MV-4-11 (cell line): ENCODE measurements around the gene HMCN2.

Experiments
- DNase-seq: peaks from one replicate; lab custom pipeline; 2025; lab: John Stamatoyannopoulos, UW

The HMCN2 gene

DNA sequence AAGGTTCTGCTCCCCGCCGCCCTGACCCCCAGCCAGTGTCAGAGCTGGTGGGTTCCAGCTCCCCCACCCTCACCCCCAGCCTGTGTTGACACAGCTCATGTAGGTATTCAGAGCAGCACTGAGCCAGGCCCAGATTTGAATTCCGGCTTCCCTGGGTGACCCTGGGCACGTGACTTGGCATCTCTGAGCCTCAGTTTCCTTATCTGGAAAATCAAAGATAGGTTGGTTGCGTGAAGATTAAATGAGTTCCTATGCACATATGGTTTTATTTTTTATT is 42.0 kb downstream of the HMCN2 start:
- no peak for DNase-seq

DNA sequence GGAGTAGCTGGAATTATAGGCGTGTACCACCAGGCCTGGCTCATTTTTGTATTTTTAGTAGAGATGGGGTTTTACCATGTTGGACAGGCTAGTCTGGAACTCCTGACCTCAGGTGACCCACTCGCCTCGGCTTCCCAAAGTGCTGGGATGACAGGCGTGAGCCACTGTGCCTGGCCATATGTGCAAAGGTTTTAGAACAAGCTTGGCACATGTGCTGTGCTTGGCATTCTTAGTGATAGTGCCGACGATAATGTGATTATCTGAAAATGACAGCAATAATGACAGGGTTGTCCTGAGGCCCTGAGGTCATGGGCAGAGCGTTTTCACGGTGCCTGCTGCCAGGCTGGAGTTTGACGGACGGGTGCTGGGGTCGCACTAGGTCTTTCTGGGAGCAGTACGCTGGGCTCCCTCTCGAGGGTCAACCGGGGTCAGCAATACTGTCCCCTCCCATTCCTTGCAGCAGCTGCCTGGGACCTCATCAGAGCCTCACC is 42.6 kb downstream of the HMCN2 start:
- no peak for DNase-seq

GRCh38 chr9:130309689-130310455 is 44.3 kb downstream of the HMCN2 start:
- DNase-seq: no peak

DNA sequence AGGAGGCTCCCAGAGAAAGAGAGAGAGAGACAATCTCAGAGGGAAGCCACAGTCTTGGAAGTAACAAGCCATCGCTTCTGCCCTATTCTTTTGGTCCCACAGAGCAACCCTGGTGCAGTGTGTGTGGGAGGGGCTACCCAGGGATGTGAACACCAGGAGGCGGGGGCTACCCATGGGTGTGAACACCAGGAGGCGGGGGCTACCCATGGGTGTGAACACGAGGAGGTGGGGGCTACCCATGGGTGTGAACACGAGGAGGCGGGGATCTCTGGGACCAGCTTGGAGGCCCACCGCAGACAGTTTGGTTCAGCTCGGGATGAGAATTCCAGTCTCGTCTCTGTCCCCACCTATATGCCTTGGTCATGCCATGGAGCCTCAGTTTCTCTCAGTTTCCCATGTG is 44.9 kb downstream of the HMCN2 start:
- no peak for DNase-seq

- no peak for DNase-seq
Measured at GRCh38 chr9:130311003-130311402, 45.4 kb downstream of the HMCN2 start.

- no peak for DNase-seq
Measured at GRCh38 chr9:130311408-130312140, 46.0 kb downstream of the HMCN2 start.

- DNase-seq: no peak
Measured at GRCh38 chr9:130313103-130313858, 47.7 kb downstream of the HMCN2 start.

GRCh38 chr9:130315446-130316226 is 50.1 kb downstream of the HMCN2 start:
- DNase-seq: no peak

DNA sequence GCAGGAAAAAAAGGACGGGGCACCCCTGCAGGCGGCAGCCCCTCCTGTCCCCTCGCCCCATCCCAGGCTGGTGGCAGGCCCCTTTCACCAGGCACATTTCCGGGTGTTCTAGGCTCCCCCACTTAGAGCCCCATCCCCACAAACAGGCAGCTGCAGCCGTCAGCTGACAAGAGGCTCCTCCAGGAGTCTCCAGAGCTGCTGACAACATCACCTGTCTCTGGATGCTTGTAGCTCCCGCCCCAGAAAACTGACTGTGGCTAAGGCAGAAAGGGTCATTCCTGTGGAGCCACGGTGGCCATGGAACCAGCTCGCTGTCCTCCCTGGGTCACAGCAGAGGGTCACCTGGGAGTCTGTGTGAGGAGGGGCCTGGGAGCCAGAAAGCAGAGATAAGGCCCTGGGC is 50.9 kb downstream of the HMCN2 start:
- no peak for DNase-seq

DNA sequence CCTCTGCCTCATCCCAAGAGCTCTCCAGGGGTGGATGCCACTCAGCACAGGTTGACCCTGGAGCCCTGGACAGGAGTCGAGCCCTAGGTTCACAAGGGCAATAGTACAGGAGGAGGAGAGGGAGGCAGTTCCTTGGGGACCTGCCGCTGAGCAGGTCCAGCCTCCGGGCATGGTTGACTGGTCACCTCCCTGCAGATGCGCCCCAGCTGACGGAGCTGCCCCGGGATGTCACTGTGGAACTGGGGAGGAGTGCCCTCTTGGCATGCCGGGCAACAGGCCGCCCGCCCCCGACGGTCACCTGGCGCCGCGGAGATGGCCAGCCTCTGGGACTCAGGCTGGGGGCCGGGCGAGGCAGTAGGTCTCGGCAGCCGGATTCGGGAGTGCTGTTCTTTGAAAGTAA is 53.7 kb downstream of the HMCN2 start:
- DNase-seq: no peak

GRCh38 chr9:130319944-130320712 is 54.6 kb downstream of the HMCN2 start:
- no peak for DNase-seq

DNA sequence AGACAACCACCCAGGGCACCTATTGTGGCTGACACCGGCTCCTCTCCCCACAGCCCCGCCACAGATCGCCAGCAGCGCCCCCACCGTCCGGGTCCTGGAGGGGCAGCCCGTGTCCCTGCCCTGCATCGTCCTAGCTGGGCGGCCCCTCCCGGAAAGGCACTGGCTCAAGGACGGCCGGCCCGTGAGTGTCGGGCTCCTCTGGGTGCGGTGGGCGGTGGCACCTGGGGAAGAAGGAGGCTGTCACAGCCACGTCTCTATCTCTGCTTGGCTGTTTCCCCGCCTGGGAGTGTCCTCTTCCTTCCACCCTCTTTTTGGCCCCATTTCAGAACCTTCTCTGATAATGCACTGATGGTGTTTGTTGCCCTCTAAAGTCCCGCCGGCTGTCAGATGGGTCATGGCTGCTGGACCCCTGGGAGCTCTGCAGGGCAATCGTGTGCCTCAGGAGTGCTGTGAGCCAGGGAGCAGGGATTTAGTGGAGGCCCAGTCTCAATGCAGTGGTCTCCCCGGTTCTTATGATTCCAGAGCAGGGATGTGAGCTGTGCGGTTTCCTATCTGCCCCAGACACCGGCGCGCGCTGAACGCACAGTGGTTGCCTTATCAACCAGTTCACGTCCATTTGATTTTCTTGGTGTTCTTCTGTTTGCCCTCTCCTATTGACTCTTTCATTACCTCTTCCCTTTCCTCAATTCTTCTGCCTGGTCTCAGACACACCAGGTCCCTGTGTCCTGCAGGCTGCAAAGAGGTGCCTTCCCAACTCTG is 55.3 kb downstream of the HMCN2 start:
- DNase-seq: no peak

GRCh38 chr9:130321539-130321938 is 56.0 kb downstream of the HMCN2 start:
- DNase-seq: no peak

- no peak for DNase-seq
Measured at GRCh38 chr9:130323051-130323745, 57.6 kb downstream of the HMCN2 start.

GRCh38 chr9:130325921-130326320 is 60.4 kb downstream of the HMCN2 start:
- DNase-seq: no peak

GRCh38 chr9:130327070-130327780 is 61.7 kb downstream of the HMCN2 start:
- no peak for DNase-seq

- no peak for DNase-seq
Measured at GRCh38 chr9:130327781-130328348, 62.3 kb downstream of the HMCN2 start.

DNA sequence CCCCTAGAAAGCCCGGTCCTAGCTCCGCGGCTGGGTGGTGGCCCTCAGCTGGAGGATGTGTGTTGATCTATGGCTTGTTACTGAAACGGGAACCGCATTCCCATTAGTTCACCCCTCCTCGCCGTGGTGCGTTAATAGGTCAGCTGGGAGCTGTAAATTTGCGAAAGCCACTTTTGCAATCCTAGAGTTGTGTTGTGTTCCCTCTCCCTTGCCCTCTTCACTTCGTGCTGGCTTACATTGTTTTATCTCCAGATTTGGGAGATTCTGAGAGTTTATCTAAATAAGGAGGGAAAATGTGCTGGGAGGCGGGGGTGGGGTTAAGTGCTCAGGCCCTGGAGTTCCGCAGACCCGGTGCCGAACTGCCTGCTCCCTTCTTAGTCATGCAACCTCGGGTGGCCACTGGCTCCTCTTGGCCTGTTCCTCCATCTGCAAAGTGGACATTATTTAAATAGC is 62.8 kb downstream of the HMCN2 start:
- no peak for DNase-seq

- no peak for DNase-seq
Measured at GRCh38 chr9:130329061-130329460, 63.5 kb downstream of the HMCN2 start.
